NOMO-1 treated with dmso at 0.1 percent for 144 hours (cell line): ENCODE results near the gene ESRRG.

Experiments
- DNase-seq: peaks from one replicate; lab custom pipeline; 2025; ENCODE audit not compliant: unreplicated experiment; lab: John Stamatoyannopoulos, UW

The ESRRG gene

DNA sequence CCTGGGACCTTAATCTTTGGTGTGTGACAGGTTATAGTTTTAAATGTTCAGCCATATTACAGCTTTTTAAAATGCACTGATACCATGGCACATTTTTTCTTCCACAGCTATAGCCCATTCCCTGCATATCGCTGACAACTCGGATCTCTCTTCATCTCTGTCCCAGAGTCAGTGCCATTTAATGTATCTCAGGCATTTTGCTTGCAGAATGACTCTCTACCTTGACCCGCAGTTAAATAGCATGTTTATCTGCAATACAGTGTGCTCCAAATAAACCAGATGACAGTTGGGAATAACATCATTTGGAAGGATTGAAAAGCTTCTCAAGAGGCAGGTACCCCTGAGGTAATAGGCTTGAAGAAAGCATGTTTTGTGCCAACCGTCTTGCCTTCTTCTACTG, 200.2 kb downstream of the ESRRG start:
- no peak for DNase-seq

DNA sequence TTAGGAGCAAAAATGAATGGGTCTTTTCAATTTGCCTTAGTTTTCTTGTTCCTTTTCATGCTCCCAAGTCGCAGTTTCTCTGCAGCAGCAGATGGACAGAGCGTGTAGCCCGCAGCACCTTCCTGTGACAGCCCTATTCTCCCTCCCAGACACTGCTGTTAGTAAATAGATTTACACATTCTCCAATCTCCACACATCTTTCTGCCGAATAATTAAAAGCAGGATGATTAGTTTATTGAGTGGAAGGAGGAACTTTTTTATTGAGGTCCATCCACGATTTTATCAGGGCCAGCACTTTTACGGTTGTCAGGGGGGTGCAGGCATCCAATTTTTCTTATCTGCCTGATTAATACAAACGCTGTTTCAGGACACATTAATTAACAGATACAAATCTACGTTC, 201.8 kb downstream of the ESRRG start:
- DNase-seq, result no peak

DNA sequence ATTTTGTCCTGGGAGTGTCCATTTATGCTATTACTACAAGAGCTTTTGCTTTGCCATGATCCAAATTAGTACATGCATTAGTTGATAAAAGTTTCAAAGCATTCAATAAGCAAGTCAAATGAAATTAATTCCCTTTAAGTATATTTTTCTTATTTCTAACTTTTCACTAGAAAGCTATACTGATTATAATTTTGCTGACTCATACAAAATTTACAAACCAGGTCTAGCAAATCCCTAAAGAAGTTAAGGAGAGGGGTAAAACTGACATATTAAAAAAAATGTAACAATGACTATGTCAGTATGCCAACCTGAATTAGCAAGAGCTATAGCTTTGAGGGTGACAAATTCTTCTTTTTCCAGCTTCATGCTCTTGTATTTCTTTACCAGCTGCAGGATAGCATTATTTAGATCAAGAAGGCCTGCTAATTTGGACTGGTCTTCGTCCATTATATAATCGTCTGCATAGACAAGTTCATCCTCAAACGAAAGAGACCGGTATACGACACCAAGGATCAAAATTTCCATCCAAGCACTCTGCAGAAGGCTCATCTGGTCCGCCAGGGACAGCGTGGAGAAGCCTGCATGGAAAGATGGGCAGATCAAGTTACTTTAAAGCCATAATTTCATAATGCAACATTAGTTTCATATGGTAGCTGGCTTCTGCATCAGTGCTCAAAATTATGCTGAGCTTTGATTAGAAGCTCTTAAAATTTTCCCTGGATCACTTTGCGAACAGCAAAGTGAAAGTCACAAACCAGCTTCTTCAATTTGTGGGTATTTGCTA, 204.2 kb downstream of the ESRRG start:
- no peak for DNase-seq

DNA sequence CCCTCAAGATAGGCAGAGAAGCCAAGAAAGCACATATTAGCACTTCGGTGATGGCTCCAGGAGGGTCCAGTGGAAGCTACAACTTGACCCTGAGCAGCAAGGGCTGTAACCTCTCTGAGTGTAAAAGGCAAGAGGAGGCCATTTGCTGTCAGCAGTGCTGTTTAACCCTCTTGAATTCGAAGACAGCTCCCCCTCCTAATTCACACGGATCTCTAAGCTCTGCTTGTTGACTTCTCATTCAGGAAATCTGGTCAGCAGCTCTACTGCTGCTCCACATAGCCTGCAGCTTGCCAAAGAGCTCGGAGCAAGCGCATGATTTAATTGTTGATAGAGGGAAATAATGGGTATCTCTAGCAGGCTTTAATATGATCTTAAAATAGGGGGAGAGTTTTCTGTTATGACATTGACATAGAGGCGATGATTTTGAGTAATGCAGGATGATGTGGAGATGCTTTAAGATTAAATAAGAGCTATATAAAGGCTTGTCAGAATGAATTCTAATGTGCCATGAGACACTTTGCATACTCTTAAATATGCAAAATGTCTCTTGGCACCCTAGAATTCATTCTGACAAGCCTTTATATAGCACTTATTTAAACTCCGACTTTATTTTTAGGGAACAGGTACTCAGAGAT, 220.6 kb downstream of the ESRRG start:
- no peak for DNase-seq

DNA sequence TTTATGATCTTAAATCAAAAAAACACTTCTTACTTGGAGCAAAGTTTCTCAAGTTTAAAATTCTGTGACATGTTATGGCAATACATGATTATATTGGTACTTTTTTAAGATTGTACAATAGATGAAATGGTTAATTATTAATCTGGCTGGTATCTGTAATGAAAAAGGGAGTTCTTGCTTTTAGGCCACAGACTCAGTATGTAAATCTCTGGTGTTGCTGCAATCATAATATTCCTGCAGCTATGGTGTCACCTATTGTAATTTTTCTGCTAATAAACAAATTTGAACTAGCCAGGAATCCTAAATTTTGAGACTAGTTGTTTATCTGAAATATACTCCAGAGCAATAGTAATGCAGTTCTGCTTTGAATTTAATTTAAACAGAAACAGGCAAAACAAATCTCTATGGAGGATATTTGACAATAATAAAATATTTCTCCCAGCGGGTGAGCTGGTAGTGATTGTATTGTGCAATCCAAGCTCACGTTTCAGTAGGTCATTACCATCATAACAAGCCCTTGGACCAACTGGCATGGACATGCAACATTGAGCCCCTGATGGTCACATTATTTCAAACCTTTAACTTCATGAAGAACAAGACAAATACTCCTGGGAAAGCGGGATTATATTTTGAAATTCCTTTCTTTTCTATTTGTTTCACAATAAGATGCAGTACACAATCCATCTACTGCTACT, 222.8 kb downstream of the ESRRG start:
- DNase-seq, result no peak

DNA sequence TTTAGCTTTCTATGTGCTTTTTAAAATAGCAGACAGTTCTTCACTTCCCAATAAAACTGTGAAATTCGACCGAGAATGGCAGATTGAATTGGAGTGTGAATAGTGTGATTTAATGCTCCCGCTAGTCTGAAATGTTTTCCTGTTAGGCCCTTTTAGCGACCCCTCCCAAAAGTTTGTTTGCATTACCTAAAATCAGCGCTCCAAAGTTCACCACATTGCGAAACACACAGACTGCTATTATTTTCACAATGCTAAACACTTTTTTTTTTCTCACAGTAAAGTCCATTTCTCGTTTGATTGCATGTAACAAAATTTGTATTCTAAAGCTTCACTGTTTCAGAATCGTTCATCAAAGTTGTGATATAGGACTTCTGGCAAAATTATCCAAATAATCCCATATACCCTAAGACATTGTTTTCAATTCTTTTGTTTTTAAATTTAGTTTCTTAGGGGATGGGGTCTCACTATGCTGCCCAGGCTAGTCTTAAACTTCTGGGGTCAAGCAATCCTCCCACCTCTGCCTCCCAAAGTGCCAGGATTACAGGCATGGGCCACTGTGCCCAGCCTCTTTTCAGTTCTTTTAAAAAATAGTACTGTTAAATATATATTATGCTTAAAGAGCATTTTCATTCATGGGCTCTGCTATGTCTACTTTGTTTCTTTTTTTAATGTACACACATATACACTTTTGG, 223.5 kb downstream of the ESRRG start:
- no peak for DNase-seq

DNA sequence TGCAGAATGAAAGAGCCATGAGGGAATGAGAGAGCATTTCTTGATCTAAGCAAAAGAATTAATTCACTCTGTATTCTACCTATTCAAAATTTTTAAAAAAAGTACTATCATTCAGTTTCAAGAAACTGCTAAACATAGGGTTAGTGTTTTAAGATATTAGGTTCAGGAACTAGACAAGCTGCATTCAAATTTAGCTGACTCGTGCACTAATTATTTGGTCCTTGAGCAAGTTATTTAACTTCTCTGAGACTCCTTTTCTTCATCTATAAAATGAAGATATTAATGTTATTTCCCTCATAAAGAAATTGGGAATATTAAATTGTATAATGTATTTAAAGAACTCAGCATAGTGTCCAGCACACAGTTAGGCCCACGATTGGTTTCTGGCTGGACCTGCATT, 225.0 kb downstream of the ESRRG start:
- DNase-seq, result no peak

DNA sequence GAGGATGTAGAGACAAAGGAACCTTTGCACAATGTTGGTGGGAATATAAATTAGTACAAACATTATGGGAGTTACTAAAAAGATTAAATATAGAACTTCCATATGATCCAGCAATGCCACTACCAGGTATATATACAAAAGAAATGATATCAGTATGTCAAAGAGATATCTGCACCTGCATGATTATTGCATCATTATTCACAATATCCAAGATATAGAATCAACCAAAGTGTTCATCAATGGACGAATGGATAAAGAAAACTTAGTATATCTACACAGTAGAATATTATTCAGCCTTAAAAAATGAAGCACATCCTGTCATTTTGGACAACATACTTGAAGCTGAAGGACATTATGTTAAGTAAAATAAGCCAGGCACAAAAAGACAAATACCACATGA, 238.2 kb downstream of the ESRRG start:
- DNase-seq, result no peak

DNA sequence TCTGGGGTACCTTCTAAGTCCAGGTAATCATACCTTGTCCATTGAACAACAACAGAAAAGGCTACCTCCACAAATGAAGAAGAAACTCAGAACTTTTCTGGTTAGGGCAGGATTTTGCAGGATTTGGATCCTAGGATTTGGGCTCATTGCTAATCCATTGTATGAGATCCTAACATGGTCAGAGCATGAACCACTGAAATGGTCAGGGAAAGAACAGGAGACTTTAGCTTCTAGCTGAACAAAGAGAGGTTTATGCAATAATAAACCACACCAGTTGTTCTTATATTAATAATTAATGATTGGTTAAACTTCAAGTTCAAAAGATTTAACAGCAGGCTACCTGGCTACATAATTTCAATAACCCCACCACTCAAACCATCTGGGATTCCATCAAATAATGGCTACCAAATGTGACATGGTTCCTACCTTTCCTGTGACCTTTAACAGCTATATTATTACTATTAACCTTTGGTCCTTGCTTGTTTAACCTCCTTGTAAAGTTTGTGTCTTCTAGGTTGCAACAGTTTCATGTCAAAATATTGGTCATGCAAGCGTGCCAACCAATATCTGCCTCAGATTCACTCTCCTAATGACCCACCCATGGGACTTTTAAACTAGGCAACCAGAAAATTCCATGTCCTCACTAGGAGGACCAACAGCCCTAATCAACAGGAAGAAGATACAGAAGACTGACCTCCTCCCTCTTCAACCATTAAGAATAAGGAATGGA, 239.4 kb downstream of the ESRRG start:
- DNase-seq, result no peak

DNA sequence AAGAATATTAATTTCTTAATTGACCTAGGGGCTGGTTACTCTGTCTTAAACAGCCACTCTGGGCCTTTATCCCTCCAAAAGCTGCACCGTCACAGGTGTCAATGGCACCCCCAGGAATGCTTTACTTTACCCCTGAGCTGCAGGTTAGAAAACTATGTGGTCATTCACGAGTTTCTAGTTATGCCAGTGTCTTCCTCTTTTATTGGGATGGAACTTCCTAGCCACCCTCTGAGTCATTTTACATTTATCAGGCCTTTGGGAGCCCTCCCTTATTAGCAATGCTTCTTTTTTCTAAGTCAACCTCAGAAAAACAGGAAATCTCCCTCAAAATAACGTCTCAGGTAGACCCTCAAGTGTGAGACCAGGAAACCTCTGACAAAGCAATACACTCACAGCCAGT, 240.6 kb downstream of the ESRRG start:
- DNase-seq, result no peak

DNA sequence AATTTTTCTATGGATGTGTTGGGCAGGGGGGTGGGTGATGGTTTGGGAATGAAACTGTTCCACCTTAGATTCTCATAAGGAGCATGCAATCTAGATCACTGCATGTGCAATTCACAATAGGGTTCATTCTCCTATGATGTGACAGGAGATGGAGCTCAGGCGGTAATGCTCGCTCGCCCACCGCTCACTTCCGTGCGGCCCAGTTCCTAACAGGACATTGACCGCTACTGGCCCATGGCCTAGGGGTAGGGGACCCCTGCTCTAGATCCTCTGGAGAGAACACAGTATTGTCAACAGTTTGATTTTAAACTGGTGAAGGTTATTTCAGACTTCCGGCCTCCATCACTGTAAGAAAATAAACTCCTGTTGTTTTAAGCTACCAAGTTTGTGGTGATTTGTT, 245.0 kb downstream of the ESRRG start:
- DNase-seq, result no peak

DNA sequence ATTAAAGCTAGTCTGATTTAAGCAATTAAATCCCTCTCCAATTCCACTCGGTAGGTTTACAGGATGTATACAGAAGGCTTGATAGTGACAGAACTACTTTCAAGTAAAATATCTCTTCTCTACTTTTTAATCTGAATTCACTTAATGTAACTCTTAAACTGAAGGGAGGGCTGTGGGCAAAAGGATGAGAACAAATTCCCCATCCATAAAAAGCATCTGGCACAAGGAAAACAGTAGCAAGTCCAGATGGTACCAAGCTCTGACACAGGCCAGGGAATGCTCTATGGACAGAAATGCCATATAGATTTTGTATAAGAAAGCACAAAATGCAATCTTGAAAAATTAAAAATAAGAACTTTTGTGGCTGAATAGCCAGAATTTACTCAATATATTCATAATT, 246.9 kb downstream of the ESRRG start:
- no peak for DNase-seq

DNA sequence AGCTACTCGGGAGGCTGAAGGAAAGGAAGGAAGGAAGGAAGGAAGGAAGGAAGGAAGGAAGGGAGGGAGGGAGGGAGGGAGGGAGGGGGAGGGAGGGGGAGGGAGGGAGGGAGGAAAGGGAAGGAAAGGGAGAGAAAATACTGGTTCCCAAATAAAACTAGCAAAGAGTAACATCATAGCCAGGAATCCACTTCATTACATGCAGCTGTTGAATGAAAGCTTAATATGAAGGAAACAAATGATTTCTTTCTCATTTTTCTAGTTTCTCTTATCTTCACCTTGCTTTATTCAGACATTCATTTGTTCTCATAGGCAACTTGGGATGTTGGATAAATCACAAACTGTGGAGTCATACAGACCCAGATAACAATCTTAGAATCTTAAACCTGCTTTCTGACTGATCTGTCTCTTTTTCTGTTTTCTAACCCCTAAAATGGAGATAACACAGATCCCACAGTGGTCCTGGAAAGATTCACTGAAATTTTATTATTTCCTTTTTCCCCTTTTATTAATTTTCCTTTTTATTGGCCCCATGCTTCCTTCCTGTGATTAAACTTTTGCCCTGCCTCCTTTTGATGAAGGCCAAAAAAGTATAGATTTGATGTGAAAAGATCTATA, 247.5 kb downstream of the ESRRG start:
- DNase-seq, result no peak

DNA sequence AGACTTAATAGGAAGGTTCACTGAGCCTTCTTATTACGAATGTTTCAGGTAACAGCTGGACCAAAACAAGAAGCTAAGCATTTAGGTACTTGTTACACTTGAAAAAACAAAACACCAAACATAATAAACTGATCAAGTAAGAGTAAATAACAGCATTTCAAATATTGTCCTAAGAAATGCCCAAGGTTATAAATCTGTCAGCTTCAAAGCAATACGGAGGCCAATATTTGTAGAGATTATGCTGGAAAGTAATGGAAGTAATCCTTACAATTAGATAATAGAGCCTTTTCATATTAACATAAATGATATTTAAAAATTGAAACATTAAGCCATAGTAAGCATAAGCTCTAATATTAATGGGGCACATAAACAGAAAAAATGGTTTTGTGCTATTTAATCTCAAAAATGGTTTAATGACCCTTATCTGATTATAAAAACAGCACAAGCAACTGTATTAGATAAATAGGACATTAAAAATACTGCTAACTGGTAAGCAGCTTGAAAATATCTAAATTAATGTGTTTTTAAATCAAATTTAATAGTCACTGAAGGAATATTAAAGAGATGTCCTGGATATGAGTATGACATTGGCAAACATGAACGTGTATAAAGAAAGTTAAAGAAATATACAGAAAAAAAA, 256.9 kb downstream of the ESRRG start:
- no peak for DNase-seq

DNA sequence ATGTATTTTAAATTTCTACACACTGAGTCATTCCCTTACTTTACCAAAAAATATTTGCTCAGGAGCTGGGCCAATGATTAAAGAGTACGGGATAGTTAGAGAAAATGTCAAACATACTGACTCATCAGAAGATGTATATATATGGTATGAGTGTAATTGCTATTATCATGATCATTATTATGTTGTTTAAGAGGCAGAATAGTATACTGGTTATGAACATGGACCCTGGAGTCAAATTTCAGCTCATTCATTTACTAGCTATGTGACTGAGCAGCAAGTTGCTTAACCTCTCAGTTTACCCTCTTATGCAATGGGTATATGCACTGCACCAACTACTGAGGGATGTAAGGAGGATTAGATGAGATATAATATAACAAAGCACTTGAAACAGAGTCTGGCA, 258.7 kb downstream of the ESRRG start:
- no peak for DNase-seq

DNA sequence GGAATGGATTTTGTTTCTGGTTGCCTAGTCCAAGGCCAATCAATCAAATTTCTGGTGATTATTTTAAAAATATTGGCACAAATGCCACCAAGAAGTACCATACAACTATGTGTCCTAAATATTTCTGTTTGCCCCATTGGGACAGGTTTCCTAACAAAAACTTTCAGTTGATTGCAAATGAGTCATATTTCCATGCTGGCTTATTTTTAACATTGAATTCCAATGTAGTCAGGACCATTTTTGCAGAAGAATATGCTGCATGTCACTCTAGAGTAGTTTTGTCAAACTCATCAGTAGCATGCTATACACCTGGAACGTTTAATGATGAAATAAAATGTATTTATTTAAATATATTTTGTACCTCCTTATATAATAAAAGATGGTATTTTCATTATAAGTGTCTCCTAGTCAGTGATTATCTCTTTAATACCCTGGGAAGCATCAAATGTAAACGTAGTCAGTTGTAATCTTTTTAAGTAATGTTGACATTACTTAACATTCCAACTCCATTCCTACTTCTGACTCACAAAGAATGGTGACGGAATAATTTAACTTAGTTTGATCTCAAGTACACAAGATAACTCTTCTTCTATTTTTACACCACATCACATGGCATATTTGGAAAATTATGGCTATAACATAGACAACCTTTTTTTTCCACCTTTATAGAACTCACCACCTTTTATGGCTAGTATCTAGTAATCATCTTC, 261.0 kb downstream of the ESRRG start:
- DNase-seq, result no peak

DNA sequence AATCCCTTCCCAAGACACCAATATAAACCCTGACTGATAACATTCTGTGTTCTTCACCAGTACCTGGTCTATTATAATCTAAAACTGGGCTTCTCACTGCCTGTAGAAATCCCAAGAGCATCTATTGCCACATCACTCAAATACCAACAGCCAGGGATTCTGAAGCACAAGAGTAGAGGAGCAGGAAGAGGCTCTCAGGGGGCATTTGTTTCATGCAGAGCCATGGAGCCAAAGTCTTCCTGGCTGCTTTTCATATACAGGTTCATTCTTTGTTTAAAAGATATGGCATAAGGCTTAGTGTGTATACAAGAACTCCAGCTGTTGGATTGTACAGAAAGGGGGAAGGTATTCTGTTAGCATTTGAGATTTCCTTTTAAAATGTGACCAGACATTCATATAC, 261.8 kb downstream of the ESRRG start:
- no peak for DNase-seq

DNA sequence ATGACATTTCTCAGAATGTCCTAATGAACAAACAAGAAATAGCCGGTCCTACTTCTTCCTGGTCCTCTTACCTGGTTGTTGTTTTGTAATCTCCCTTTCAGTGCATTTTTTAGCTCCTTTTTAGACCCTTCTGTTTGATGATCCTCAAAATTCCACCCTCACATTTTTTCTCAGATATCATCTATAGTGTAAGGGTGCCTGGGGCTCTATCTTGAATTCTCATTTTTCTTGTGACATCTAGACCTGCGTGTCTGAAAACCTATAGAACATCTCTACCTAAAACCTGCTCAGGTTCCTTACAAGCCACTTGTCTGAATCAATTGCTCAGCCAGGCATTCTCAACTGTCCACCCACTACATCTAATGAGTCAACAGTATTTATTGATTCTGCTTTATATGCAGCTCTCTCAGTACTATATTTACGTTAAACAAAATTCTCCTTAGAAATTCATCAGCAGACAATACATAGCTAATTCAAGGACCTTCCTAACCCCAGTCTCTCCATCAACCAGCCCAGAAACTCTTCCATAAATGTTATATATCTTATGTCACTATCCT, 263.5 kb downstream of the ESRRG start:
- DNase-seq, result no peak

DNA sequence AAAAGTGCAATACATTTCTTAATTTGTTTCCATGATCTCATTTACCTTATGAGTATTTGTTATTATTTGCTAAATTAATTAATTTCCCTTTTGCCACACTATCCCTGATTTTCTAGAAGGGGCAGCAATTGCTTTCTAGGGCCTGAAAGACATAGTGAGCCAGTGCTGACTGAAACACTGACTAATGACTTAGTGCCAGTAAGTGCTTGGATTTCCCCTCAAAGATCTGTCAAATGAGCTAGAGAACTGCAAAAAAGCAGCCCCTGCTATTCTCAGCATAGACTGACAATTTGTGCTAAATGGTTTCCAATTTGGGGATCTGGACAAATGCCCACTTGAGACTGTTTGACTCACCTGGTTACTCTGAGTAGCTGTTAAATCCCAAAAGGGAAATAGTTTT, 264.4 kb downstream of the ESRRG start:
- no peak for DNase-seq
